GM18951 (cell line): Measurements from ENCODE around the gene HINFP.
"Not testable (repeated sequence)": the region's sequence is repeated elsewhere in the genome, so short reads cannot be mapped to it uniquely, and the experiment has no call there.

Source experiments
- POLR2A ChIP-seq: IDR thresholded peaks from 4 replicates; pipeline ENCODE4 v1.6.1; 2011; ENCODE audit warnings: mild to moderate bottlenecking; ENCODE audit not compliant: insufficient read length, insufficient read depth; ENCODE audit errors: extremely low read depth
- in situ Hi-C: fragments of 300-500 bp; cut with MboI; formaldehyde crosslinking; loops from one replicate; pipeline ENCODE4 v1.12.0; 2022; ENCODE audit warnings: low sequenced_read_pairs, mixed read lengths, inconsistent platforms; ENCODE audit not compliant: unreplicated experiment

The HINFP gene

GRCh38 chr11:119092880-119093842 lies 28.2 kb upstream of the HINFP start:
- in situ Hi-C loops = no loop called here
- peak; percentile 40 for TF ChIP-seq POLR2A

- TF ChIP-seq POLR2A = peak; percentile 51
- in situ Hi-C loops = no loop called here
These were observed 27.2 kb upstream of the HINFP start for GRCh38 chr11:119093942-119094815.

DNA sequence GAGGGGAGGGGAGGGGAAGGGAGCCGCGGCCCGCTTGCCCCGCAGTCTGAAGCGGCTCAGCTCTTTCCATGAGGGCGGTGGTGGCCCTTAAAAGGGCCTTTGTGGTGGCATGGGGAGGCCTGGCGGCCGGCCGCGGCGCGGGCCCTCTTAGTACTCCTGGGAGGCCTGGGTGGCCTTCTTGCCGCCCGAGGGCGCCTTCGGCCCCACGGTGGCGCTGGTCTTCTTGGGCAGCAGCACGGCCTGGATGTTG lies 26.6 kb upstream of the HINFP start:
- in situ Hi-C loops = no loop called here
- TF ChIP-seq POLR2A = no peak

DNA sequence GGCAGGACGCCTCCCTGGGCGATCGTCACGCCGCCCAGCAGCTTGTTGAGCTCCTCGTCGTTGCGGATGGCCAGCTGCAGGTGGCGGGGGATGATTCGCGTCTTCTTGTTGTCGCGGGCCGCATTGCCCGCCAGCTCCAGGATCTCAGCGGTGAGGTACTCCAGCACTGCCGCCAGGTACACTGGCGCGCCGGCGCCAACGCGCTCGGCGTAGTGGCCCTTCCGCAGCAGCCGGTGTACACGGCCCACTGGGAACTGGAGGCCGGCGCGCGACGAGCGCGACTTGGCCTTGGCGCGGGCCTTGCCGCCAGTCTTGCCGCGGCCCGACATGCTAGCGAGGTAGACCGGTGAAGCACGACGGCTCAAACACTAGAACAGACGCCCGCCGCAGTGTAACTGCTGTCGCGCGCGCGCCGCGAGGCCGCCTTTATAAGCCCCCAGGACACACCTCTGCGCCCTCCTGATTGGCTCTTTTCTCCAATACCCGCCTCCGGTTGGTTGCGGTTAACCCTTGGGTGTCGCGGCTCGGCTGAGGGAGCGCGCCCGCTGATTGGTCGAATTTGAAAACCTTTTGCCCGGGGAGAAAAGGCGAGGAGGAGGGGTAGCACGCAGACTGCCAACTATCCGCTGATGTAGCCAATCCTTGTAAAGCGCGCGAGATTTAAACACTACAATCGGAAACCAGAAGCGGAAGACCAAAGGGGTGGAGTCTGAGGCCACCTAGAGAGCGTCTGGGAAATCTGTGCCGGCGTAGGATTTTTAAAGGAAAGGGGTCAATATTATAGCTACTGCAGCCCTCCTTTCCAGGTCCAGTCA lies 26.1 kb upstream of the HINFP start:
- peak; percentile 100 for TF ChIP-seq POLR2A
- in situ Hi-C loops = no loop called here

GRCh38 chr11:119099711-119100110 lies 21.7 kb upstream of the HINFP start:
- TF ChIP-seq POLR2A = no peak
- in situ Hi-C loops = no loop called here

- in situ Hi-C loops = no loop called here
- TF ChIP-seq POLR2A = no peak
These were observed 21.0 kb upstream of the HINFP start for GRCh38 chr11:119100246-119100970.

DNA sequence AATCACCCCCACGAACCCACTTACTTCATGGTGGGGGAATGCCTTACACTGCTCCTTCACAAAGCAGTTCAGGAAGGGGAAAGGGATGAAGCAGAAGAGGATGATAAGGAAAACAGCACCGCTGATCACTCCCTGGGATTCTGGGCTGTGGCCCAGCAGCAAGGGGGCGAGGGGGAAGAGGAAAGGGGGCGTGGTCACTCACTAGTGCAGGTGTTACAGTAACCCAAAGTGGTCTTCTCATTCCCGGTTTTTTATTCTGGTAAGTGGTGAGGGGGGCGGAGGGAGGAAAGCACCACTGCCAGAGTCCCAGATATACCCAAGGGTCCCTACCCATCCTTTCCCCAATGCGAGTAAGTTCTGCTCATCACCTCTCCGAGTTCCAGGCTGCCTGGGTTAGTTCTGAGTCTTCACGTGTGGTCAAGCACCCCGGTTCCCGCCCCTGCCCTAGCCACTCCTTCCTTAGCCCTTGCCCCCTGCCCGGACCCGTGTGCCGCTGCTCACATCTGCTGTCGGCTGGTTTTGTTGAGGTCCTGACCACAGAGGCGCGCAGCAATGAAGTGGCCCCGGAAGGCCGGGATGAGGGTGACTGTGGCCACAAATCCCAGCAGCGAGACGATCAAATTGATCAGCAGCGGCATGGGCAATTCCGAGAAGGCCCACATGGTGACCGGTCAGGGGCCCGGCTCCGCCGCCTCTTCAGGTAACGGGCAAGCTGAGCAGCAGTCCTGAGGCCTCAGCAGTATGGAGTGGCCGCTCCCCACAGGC lies 20.2 kb upstream of the HINFP start:
- in situ Hi-C loops = no loop called here

DNA sequence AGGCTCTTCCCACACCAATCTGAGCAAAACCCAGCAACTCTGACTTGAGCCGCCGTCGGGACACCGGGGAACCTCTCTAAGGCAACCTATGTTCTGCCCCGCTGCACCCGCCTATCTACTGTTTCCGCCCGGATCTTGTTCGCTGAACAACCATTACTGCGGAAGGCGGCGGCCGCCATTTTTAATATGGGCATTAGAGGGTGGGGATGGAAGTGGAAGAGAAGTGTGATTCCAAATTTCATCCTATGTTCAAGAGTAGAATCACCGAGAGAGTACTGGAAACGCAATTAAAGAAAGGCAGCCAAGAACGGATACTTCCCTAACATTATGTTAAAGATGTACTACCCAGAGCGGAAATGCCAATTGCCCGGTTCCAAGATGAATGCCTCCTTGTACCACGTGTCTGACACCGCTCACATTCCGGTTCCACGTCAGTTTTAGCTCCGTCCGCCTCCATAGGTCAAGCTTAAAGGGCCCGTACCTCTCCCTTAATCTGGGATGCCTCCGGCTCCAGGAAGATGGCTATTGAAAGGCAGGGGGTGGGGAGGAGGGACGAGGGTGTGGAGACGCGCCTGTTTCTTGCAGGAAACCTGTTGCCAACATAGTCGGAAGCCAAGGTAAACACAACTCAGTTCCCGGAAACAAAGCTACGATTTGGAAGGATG lies 19.5 kb upstream of the HINFP start, which contains the start of gene DPAGT1:
Gene DPAGT1, minus strand, starts transcription at position 95 of the 665 bp plus-strand sequence. CDS start 198 bp downstream, outside the sequence.
- no peak for TF ChIP-seq POLR2A
- in situ Hi-C loops = no loop called here

More for the DNA sequence above, 20.2 kb upstream of the HINFP start:
- TF ChIP-seq POLR2A = peak; percentile 51

- in situ Hi-C loops = not testable (repeated sequence)
These were observed 18.2 kb upstream of the HINFP start for GRCh38 chr11:119103161-119103664.

DNA sequence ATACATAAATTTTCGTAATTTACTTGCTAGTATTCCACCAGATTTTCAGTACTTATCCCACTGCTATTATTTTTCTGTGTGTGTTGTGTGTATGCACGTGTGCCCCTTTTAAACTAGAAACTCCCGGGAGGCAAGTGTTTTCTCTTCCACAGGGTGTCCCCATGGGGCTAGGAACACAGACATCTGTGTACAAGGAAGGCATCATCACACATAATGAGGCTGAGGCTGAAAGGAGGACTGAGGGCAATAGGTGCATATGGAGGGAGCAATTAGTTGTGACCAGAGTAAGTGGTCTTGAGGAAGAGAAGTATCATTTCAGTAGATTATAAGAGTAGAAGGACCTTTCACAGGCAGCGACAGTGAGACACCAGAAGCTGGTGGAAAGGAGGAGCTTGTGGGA lies 17.6 kb upstream of the HINFP start:
- TF ChIP-seq POLR2A = no peak
- in situ Hi-C loops = no loop called here

DNA sequence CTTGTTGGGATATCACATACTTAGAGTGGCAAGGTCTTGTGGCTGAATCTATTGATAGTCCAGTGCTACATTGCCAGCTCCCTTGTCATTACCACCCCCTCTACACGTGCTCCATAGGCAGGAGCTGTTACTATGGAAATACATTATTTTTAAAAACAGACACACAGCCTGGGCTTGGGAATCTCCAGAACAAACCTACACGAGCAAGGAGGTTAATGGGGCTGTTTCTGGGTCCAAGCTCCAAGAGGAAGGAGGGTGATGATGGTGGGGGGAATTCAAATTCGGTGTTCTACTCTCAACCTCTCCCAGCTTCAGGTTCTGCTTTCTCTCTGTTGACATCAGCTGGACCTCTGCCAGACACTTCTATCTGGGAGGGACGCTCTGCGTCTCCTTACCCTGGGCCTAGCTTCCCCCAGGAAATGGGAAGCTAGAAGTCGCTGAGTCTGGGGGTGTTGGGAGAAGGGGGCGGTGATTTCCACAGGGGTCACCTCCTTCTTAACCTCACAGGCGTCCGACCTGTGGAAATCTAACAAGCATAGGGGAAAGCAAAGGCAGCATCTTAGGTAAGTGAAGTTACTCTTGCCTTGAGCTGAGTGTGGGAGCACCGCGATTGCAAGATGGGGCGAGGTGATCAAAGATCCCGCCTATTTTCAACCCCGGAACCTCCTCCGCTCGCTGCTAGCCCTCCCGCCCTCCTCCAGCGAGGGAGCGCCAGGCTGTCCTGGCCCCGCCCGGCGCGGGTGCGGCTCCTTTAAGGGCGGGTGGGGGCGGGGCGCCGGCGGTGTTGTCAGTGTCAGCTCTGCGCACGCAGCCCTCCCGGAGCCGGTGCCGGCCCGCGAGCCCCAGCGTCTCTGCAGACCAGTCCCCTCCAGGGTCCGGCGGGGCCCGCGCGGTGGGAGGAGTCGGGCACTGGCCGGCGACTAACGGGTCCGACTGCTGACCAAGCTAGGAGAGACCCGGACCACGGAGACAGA lies 14.5 kb upstream of the HINFP start, which contains the start of gene C2CD2L:
Gene C2CD2L, plus strand, starts transcription at position 781 of the 974 bp plus-strand sequence. CDS start 398 bp downstream, outside the sequence.
- peak; percentile 72 for TF ChIP-seq POLR2A
- in situ Hi-C loops = no loop called here
